Testis (tissue), 2 donors: ENCODE measurements around the gene RIPK3.

Experiments
- POLR2A ChIP-seq: fragments of 450-650 bp; IDR thresholded peaks from one replicate; pipeline ENCODE4 v1.6.1; 2017; ENCODE audit warnings: antibody characterized with exemption, mild to moderate bottlenecking, moderate library complexity
- TF ChIP-seq, protein P1 (sequence below), 3 experiments: fragments of 450-650 bp in 2 of 3; fragments of 200-600 bp in 1 of 3; sonication (generic) in 1 of 3; IDR thresholded peaks; one replicate each; pipeline ENCODE4 v1.5.1; 2016 to 2019; ENCODE audit warnings: antibody characterized with exemption in 3 of 3, mild to moderate bottlenecking in 2 of 3, moderate library complexity in 1 of 3

DNA sequence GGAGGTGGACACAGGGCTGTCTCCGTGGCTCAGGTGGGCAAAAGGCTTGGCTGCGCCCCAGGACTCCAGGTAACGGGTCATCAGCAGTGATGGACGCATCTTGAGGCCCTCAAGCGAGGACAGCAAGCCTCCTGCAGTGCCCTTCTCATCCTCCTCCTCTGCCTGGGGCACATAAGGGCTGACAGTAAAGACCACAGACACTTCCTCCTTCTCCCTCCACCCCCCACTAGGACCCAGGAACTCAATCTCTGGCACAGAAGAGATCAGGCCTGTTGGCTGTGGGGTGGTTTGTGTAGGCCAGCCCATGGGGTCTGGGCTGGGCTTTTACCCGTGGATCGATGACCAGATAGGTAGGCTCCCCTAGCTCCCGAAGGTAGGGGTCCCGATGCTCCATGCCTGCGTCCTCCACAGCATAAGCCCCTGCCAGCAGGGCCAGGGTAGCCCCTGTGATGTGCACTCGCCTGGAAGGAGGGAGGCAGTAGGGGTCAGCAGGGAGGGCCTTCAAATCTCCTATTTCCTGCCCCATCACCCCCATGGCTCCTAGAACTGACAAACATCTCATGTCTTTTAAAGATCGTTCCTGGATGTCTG is 10.6 kb downstream of the RIPK3 start:
- TF ChIP-seq, protein P1, sequence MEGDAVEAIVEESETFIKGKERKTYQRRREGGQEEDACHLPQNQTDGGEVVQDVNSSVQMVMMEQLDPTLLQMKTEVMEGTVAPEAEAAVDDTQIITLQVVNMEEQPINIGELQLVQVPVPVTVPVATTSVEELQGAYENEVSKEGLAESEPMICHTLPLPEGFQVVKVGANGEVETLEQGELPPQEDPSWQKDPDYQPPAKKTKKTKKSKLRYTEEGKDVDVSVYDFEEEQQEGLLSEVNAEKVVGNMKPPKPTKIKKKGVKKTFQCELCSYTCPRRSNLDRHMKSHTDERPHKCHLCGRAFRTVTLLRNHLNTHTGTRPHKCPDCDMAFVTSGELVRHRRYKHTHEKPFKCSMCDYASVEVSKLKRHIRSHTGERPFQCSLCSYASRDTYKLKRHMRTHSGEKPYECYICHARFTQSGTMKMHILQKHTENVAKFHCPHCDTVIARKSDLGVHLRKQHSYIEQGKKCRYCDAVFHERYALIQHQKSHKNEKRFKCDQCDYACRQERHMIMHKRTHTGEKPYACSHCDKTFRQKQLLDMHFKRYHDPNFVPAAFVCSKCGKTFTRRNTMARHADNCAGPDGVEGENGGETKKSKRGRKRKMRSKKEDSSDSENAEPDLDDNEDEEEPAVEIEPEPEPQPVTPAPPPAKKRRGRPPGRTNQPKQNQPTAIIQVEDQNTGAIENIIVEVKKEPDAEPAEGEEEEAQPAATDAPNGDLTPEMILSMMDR (IDR thresholded peaks at IDR 0.05) = no peak
- no peak for TF ChIP-seq POLR2A
